ENCODE data around the gene NADK.
A peak's percentile ranks its signal among the peaks of the same experiment; 100 is the strongest.

GRCh38 chr1:1796466-1796865 is 18.2 kb upstream of the NADK start:
- TF ChIP-seq CTCF (IDR thresholded peaks at IDR 0.05) = peak in 6 of 12 donors; percentile 6 to 24 (median 18)
- no peak for TF ChIP-seq POLR2A (IDR thresholded peaks at IDR 0.05)
